GM19467 (cell line): ENCODE data around the gene CDC20.

ENCODE experiments used
- ATAC-seq: cut with Tn5 transposase; IDR thresholded peaks from one replicate; pipeline ENCODE4 v1.9.1; 2021; ENCODE audit warnings: mild to moderate bottlenecking, moderate library complexity; ENCODE audit not compliant: unreplicated experiment

The CDC20 gene

GRCh38 chr1:43327549-43328292, 31.1 kb upstream of the CDC20 start:
- ATAC-seq = no peak

GRCh38 chr1:43329995-43330751, 28.6 kb upstream of the CDC20 start:
- ATAC-seq = no peak

DNA sequence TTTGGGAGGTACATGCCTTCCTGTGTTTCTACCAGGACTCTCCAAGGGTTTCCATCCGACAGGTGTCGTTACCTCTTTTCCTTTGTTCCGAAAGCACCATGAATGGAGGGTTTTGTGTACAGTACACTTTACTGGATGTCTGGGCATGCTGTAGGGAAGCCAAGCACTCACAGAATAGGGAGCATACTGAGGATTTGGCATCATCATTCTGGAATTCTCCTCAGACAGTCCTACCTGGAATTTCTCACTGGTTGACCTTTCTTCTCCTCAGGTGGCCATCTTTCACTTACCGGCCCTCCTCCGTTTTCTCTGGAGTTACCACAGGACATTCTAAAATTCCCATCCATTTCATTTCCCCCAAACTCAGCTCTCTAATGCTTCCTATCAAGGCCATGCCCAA, 27.1 kb upstream of the CDC20 start:
- ATAC-seq = no peak

- ATAC-seq = no peak
These were observed 24.2 kb upstream of the CDC20 start for GRCh38 chr1:43334453-43335205.

GRCh38 chr1:43337588-43337987, 21.2 kb upstream of the CDC20 start, which contains the start of gene MPL:
MPL (plus strand) TSS chr1:43337818; CDS start chr1:43337849, 31 bp downstream.
- no peak for ATAC-seq

DNA sequence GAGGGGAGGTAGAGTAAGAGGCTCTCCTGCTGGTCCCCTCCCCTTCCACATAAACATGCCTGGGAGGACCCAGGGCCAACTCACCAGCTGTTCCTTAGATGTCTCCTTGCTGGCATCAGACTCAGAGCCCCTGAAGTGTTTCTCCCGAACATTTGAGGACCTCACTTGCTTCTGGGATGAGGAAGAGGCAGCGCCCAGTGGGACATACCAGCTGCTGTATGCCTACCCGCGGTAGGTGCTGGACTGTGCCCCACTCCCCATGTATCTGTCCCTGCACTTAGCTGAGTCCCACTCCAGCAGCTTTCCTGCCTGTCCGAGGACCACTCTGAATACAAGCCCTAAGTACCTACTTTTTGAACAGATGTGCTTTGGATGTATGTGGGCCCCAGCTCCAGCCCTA, 20.8 kb upstream of the CDC20 start:
- ATAC-seq = no peak

DNA sequence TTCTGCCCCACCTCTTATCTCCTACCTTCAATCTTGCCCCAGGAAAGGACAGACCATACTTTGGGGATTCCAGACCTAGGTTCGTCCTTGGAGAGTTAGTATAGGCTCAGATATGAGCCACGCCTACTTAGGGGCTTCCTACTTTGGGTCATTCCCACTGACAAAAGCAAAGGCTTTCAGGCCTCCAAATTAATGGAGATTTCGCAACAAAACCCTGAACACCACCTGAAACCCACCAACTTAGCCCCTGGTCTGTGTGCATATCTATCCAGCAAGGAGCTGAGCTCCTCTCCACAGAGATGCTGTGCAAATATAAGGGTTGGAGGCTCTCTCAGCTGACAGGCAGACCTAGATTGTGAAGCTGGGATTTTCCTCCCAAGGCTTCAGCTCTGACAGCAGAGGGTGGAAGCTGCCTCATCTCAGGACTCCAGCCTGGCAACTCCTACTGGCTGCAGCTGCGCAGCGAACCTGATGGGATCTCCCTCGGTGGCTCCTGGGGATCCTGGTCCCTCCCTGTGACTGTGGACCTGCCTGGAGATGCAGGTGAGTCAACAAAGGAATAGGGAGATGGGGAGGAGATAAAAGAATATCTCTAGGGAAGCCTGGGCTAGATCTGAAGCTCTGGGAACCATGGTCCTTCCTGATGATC, 19.1 kb upstream of the CDC20 start:
- no peak for ATAC-seq

DNA sequence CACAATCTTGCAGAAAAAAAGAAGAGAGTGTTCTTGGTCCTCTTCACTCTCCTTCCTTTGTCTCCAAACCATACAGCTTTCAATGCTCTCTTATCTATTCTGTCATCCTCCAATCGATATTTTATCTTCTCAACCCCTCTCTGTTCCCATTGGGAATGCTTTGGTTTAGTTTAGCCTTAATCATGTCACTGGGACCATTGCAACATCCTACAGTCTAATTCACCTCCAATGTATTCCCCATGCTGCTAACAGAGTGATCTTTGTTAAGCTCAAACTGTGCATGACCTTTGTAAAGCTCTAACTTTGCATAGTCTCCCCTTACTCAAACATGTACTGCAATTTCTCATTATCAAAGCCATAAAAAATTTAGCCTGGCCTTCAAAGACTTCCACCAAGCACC, 18.2 kb upstream of the CDC20 start:
- no peak for ATAC-seq

DNA sequence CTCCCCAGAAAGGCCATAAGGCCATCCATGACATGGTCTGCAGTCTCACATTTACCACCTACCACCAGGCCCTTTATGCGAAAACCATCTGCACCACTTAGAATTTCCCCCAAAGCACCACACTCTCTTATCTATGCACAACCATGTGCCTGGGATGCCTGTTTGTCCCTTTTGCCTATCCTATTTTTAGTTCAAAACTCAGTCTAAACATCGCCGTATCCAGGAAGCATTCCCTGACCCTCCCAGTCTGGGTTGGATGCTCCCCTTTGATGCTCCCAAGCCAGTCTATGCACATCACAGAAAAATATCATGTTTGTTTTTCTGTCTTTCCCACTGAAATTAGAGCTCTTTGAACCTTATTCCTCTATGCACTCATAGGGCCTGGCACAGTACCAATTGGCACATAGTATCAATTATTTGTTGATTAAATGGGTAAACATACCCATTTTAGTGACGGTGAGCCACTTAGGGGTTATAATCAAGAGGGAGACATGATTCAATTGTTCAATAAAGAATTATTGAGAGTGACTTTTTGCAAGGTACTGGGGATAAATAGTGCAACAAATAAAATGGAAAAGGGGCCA, 14.4 kb upstream of the CDC20 start:
- no peak for ATAC-seq

GRCh38 chr1:43345120-43345519, 13.7 kb upstream of the CDC20 start:
- no peak for ATAC-seq

DNA sequence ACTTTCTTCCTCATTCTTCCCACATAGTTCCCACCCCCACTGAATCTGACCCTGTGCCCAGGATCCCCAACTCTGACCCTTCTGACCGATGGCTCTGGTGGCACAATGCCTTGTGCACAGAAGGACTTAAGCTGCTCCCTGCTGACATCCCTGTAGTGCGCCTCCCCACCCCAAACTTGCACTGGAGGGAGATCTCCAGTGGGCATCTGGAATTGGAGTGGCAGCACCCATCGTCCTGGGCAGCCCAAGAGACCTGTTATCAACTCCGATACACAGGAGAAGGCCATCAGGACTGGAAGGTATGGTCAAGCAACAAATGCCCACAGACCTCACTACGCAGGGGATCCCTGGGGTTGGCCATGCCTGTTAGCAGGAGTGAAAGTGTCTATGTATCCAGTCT, 12.1 kb upstream of the CDC20 start:
- no peak for ATAC-seq

DNA sequence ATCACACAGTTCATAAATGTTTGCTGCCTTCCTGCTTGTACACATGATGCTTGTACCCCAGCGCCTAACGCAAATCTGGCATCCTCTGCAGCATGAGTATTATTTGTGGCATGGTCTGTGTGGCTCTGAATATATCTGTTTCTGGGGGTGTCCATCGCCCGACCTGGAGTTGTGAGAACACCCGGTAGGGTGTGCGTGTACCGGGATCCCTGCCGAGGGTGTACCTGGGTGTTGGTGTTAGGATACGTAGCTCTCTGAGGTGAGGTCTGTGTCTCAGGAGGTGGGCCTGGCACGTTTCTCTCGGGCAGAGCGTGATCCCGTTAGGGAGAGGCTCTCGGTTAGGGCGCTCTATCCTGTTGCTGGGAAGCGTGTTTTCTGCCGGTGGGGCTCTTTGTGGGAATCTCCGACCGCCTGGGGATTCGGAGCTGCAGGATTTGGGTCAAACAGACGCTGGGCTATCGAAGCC, 10.4 kb upstream of the CDC20 start:
- no peak for ATAC-seq

- no peak for ATAC-seq
These were observed 9.8 kb upstream of the CDC20 start for GRCh38 chr1:43348809-43349593.

DNA sequence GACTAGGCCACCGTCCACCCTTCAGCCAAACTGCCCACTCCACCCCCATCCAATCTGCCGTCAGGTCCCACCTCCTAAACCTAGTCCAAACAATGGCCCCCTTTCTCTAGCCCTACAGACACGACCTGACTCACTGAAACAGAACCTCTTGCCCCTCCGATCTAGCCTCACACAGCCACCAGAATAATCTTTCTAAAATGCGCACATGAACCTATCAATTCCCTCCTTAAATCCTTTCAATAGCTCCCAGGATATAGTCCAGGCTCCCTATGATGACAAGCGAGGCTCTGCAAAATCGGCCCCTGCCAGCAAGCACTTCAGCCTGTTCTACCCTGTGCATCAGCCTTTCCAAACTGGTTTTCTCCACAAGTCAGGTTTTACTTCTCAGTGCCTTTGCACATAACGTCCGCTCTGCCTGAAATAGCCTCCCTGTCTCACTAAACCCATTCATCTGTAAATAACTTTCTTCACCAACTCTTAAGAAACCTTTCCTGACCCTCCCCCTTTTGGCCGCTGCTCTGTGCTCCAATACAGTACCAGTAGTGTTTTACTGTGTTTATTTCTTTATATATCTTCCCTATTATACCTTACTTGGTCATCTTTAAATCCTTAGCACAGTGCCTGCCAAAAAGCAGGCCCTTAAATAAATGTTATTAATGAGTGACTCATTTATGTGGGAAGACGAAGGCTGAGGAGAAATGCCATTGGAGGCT, 9.0 kb upstream of the CDC20 start:
- ATAC-seq = no peak

GRCh38 chr1:43350976-43351375, 7.8 kb upstream of the CDC20 start:
- no peak for ATAC-seq

DNA sequence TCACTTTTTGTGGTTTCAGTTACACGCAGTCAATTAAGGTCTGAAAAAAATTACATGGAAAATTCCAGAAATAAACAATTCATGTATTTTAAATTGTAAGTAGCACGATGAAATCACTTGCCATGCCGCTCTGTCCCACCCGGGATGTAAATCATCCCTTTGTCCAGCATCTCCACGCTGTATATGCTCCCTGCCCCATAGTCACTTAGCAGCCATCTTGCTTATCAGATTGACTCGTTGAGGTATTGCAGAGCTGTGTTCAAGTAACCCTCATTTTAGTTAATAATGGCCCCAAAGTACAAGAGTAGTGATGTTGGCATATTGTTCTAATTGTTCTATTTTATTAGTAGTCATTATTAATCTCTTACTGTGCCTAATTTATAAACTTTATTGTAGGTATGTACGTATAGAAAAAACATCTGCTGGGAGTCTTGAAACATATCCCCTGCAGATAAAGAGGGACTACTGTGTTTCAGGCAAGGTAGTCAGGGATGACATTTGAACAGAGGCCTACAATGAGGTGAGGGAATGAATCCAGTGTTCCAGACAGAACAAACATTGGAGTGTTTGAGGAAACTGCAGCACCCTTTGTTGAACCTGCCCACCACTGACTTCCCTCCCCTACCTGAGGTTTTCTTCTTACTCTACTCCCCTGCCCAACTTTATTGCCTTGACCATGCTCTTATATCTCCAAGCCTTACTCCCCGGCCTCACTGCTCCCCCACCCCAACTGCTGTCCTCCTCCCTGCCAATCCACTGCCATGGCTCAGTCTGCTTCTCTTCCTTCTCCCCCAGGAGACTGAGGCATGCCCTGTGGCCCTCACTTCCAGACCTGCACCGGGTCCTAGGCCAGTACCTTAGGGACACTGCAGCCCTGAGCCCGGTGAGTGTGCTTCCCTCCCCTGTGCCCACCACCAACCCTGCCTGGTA, 7.1 kb upstream of the CDC20 start:
- ATAC-seq = no peak

DNA sequence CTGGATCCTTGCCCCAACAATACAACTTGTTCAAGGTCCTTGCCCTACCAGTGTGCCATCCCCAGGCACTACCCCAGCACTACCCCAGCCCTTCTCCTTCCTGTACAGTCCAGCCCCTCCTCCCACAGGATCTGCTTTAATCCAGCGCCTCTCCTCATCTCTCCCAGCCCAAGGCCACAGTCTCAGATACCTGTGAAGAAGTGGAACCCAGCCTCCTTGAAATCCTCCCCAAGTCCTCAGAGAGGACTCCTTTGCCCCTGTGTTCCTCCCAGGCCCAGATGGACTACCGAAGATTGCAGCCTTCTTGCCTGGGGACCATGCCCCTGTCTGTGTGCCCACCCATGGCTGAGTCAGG, 6.5 kb upstream of the CDC20 start:
- no peak for ATAC-seq

- no peak for ATAC-seq
These were observed 5.9 kb upstream of the CDC20 start for GRCh38 chr1:43352881-43353280.
